Endothelial cell of umbilical vein (primary cell): Measurements from ENCODE around the gene TBC1D14. TPM values are rescaled to one million over a fixed set of nuclear protein-coding genes. Genes with fewer than 3 reads are reported as not detected.

ENCODE experiments used
- BruUV-seq: library from RNA; stranded (reverse); fragments of 400-500 nt; replicated peaks from 2 replicates; lab custom pipeline; 2021; lab: Mats Ljungman, UMichigan
- CTCF ChIA-PET: fragments of 300-600, 350-600 bp; sonication (Branson Sonifier 250); formaldehyde crosslinking; loops from one replicate; lab custom pipeline; 2021; ENCODE audit warnings: antibody characterized with exemption, inconsistent platforms; lab: Charles Lee
- POLR2A ChIA-PET: fragments of 300-600, 350-600 bp; sonication (Branson Sonifier 250); formaldehyde crosslinking; loops from one replicate; lab custom pipeline; 2021; ENCODE audit warnings: antibody characterized with exemption, inconsistent platforms; lab: Charles Lee
- DNase-seq: peaks from one replicate; pipeline ENCODE4 v3.0.0-alpha.2; 2011; ENCODE audit warnings: low read depth, low spot score
- FAIRE-seq: peaks from 2 replicates; lab custom pipeline; 2011; peaks lifted over from hg19 to GRCh38; lab: Jason Lieb, UNC
- H2AFZ ChIP-seq: 2 replicates; pipeline ENCODE4 v1.6.0; 2012; ENCODE audit warnings: low read depth, low read length, control low read depth, inconsistent platforms
- H3K27ac ChIP-seq: 2 replicates; pipeline ENCODE4 v1.5.1; 2011; ENCODE audit warnings: low read depth, mild to moderate bottlenecking, control low read depth, low read length, moderate library complexity; ENCODE audit not compliant: insufficient read depth
- H3K27me3 ChIP-seq, 2 experiments: 2 replicates each; pipeline versions ENCODE4 v1.6.0 to v1.6.1; 2011; ENCODE audit warnings: low read length in 2 of 2, mixed read lengths in 1 of 2; ENCODE audit not compliant: control insufficient read depth in 2 of 2, insufficient read depth in 2 of 2
- H3K36me3 ChIP-seq, 2 experiments: 2 replicates in 1 of 2; 3 replicates in 1 of 2; pipeline ENCODE4 v1.5.1; 2011; ENCODE audit warnings: low read length in 2 of 2, mild to moderate bottlenecking in 1 of 2, moderate library complexity in 1 of 2; ENCODE audit not compliant: control insufficient read depth in 2 of 2, insufficient read depth in 2 of 2; ENCODE audit errors: extremely low read depth in 1 of 2
- H3K4me1 ChIP-seq: 3 replicates; pipeline ENCODE4 v1.5.1; 2011; ENCODE audit warnings: mild to moderate bottlenecking, low read length; ENCODE audit not compliant: control insufficient read depth, insufficient read depth; ENCODE audit errors: extremely low read depth
- H3K4me2 ChIP-seq: 2 replicates; pipeline ENCODE4 v1.6.1; 2011; ENCODE audit warnings: low read length, control low read depth, mixed read lengths; ENCODE audit not compliant: insufficient read depth
- H3K4me3 ChIP-seq, 3 experiments: fragments of 200-600 bp in 1 of 3; sonication (generic), shearing (Covaris generic) in 1 of 3; replicated peaks in 1 of 3; 2 replicates each; pipeline ENCODE4 v1.5.1; 2011 to 2016; ENCODE audit warnings: control low read depth in 3 of 3, low read length in 3 of 3, mild to moderate bottlenecking in 2 of 3, inconsistent platforms in 1 of 3, low read depth in 1 of 3, moderate library complexity in 1 of 3; ENCODE audit not compliant: insufficient read depth in 1 of 3
- H3K79me2 ChIP-seq: 2 replicates; pipeline ENCODE4 v1.6.0; 2012; ENCODE audit warnings: low read length, inconsistent platforms; ENCODE audit not compliant: control insufficient read depth, insufficient read depth
- H3K9ac ChIP-seq: replicated peaks from 2 replicates; pipeline ENCODE3; 2011; ENCODE audit warnings: low read length, control low read depth; ENCODE audit not compliant: insufficient read depth; ENCODE audit errors: extremely low read depth
- H3K9me1 ChIP-seq: replicated peaks from 3 replicates; pipeline ENCODE4 v1.6.0; 2011; ENCODE audit warnings: mild to moderate bottlenecking, low read length; ENCODE audit not compliant: control insufficient read depth, insufficient read depth; ENCODE audit errors: extremely low read depth
- H3K9me3 ChIP-seq: replicated peaks from 2 replicates; pipeline ENCODE4 v1.5.1; 2012; ENCODE audit warnings: low read length, inconsistent platforms; ENCODE audit not compliant: control insufficient read depth, insufficient read depth
- H4K20me1 ChIP-seq: replicated peaks from 2 replicates; pipeline ENCODE3; 2011; ENCODE audit warnings: mild to moderate bottlenecking, low read length; ENCODE audit not compliant: control insufficient read depth, insufficient read depth; ENCODE audit errors: extremely low read depth
- EZH2 ChIP-seq: IDR thresholded peaks from 2 replicates; pipeline ENCODE4 v1.6.1; 2012; ENCODE audit warnings: borderline replicate concordance, low read depth, mild to moderate bottlenecking, moderate library complexity, low read length, inconsistent platforms; ENCODE audit not compliant: severe bottlenecking
- FOS ChIP-seq: IDR thresholded peaks from 2 replicates; pipeline ENCODE4 v1.6.1; 2011; ENCODE audit warnings: mild to moderate bottlenecking, low read length, moderate library complexity, borderline replicate concordance; ENCODE audit not compliant: insufficient read depth
- GATA2 ChIP-seq: IDR thresholded peaks from 2 replicates; pipeline ENCODE4 v1.7.0; 2011; ENCODE audit warnings: low read depth, mild to moderate bottlenecking, moderate library complexity, mixed read lengths, low read length; ENCODE audit not compliant: insufficient read length, insufficient read depth
- JUN ChIP-seq: IDR thresholded peaks from 2 replicates; pipeline ENCODE4 v1.6.1; 2011; ENCODE audit warnings: borderline replicate concordance, low read depth; ENCODE audit not compliant: insufficient read length, insufficient read depth
- MYC ChIP-seq: IDR thresholded peaks from one replicate; pipeline ENCODE4 v1.6.1; 2011; ENCODE audit warnings: mild to moderate bottlenecking, low read depth, low read length
- POLR2A ChIP-seq: IDR thresholded peaks from 2 replicates; pipeline ENCODE4 v1.6.1; 2012; ENCODE audit warnings: low read depth, mild to moderate bottlenecking, control low read depth, low read length
- POLR2AphosphoS5 ChIP-seq: IDR thresholded peaks from 2 replicates; pipeline ENCODE4 v1.6.1; 2012; ENCODE audit warnings: low read depth, mild to moderate bottlenecking, control low read depth, low read length, moderate library complexity; ENCODE audit not compliant: insufficient read depth
- dilution Hi-C: fragments of 300-500 bp; cut with MboI; formaldehyde crosslinking; loops from one replicate; pipeline ENCODE4 v1.15.0; 2019; ENCODE audit warnings: low sequenced_read_pairs; ENCODE audit not compliant: extremely low pct_ligation_motif_present
- intact Hi-C: fragments of 100-400 bp; cut with micrococcal nuclease; formaldehyde crosslinking; loops from one replicate; pipeline ENCODE4 v1.10.0; 2022
- polyA plus RNA-seq, 4 experiments: library from polyadenylated mRNA; depleted of rRNA in 3 of 4; stranded (reverse) in 3 of 4; unstranded in 1 of 4; fragments of >200 nt; gene quantifications; 2 replicates each; pipeline versions ENCODE4 v1.2.1 to v1.2.3, GENCODE V29; 2011 to 2012; ENCODE audit warnings: missing spikeins in 1 of 4
- total RNA-seq: library from RNA; stranded (reverse); gene quantifications from 2 replicates; pipeline ENCODE4 v1.2.3, GENCODE V29; 2021
- TF ChIP-seq, protein P1 (sequence below): IDR thresholded peaks from 2 replicates; pipeline ENCODE4 v1.6.1; 2011; ENCODE audit not compliant: insufficient read depth, insufficient read length
- TF ChIP-seq, protein P2 (sequence below), 2 donors: IDR thresholded peaks; 1 replicate in 1 of 2; 2 replicates in 1 of 2; pipeline ENCODE4 v1.5.1; 2011; ENCODE audit warnings: low read length in 2 of 2, mild to moderate bottlenecking in 2 of 2, moderate library complexity in 2 of 2, control low read depth in 1 of 2, inconsistent platforms in 1 of 2, low read depth in 1 of 2; ENCODE audit not compliant: insufficient read depth in 1 of 2; ENCODE audit errors: extremely low read depth in 1 of 2

TBC1D14 gene
- total and polyA plus RNA-seq, 2 donors (not counting 3 experiments of a cell fraction or from before 2014, with no cell fraction given): 23.7 to 24.8 TPM

GRCh38 chr4:7052313-7052712 lies 142.7 kb downstream of the TBC1D14 start:
- POLR2A ChIA-PET: no interaction called here

DNA sequence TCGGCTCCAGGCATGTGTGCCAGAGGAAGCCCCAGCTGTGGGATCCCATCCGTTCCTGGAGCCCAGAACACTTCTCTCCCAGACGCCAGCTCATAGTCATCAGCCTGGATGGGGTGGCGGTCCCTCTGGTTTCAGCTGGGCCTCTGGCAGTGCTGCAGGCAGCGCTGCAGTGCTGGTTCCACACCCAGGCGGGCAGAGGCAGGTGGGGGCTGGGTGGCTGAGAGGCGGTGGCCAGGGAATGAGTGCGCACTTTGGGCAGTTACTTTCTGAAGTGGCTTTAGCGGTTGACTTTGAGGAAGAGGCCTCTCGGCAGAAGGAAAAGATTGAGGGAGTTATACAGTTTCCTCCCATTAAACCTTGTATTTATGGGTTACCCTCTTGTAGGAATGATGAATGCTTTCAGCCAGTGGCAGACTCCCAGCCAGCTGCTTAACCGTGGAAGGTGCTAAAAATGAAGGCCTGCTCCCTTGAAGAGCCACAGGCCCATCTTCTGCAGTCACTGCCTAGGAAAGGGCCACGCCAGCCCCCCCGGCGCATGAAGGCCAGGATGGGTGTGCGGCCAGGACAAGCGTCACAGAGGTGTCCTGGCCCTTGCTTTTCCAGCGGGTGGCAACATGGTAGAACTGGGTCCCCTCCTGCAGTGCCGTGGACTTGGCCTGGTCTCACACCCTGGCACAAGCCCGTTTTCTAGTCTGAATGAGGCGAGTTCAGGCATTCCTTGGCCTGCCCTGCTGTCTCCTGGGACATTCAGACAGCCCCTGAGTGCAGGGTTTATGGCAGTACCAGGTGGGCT lies 143.5 kb downstream of the TBC1D14 start:
- no peak for DNase-seq
- no peak for TF ChIP-seq POLR2A
- no peak for TF ChIP-seq GATA2
- TF ChIP-seq, protein P1, sequence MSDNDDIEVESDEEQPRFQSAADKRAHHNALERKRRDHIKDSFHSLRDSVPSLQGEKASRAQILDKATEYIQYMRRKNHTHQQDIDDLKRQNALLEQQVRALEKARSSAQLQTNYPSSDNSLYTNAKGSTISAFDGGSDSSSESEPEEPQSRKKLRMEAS: no peak
- no peak for TF ChIP-seq FOS
- TF ChIP-seq MYC: no peak
- no peak for TF ChIP-seq EZH2
- TF ChIP-seq POLR2AphosphoS5: no peak
- TF ChIP-seq JUN: no peak
- TF ChIP-seq, protein P2, sequence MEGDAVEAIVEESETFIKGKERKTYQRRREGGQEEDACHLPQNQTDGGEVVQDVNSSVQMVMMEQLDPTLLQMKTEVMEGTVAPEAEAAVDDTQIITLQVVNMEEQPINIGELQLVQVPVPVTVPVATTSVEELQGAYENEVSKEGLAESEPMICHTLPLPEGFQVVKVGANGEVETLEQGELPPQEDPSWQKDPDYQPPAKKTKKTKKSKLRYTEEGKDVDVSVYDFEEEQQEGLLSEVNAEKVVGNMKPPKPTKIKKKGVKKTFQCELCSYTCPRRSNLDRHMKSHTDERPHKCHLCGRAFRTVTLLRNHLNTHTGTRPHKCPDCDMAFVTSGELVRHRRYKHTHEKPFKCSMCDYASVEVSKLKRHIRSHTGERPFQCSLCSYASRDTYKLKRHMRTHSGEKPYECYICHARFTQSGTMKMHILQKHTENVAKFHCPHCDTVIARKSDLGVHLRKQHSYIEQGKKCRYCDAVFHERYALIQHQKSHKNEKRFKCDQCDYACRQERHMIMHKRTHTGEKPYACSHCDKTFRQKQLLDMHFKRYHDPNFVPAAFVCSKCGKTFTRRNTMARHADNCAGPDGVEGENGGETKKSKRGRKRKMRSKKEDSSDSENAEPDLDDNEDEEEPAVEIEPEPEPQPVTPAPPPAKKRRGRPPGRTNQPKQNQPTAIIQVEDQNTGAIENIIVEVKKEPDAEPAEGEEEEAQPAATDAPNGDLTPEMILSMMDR (IDR thresholded peaks at IDR 0.05; ENCODE audit: extremely low read depth in 1 of 2, insufficient read depth in 1 of 2, low read depth in 1 of 2, low read length in 2 of 2): no peak
- H2AFZ ChIP-seq: no peak overlapping the region
- no peak overlapping the region for H3K27ac ChIP-seq
- H4K20me1 ChIP-seq: no peaks in the 10 kb centered on the region
- no peaks in the 10 kb centered on the region for H3K27me3 ChIP-seq
- dilution Hi-C loops: no loop called here
- no peak overlapping the region for H3K4me3 ChIP-seq
- H3K9ac ChIP-seq: no peak overlapping the region
- CTCF ChIA-PET: interaction anchor here (1.2 to 1.7 kb wide), 2 partner anchors 10 to 15 kb away, joined by 4 to 5 read pairs; partner anchors contain the start of genes GRPEL1 and TADA2B
- POLR2A ChIA-PET: no interaction called here
- H3K4me2 ChIP-seq: no peak overlapping the region
- FAIRE-seq: no peak
- H3K4me1 ChIP-seq: peaks cover 13% of the 10 kb centered on the region
- peaks cover 2 to 6% of the 10 kb centered on the region in 2 experiments for H3K36me3 ChIP-seq
- no TSS peak for BruUV-seq
- no peaks in the 10 kb centered on the region for H3K9me3 ChIP-seq
- peaks cover 20% of the 10 kb centered on the region for H3K79me2 ChIP-seq
- H3K9me1 ChIP-seq: no peaks in the 10 kb centered on the region
- intact Hi-C loops: no loop called here

More at GRCh38 chr4:7052313-7052712, 142.7 kb downstream of the TBC1D14 start:
- CTCF ChIA-PET: interaction anchor here (1.2 to 1.7 kb wide), 2 partner anchors 9 to 16 kb away, joined by 4 to 5 read pairs; partner anchors contain the start of genes GRPEL1 and TADA2B
- Histone ChIP-seq H3K4me2 (no peak overlapping the region), H4K20me1 (no peaks in the 10 kb centered on the region), H3K36me3 (peaks cover 2 to 6% of the 10 kb centered on the region in 2 experiments), H3K9me3 (no peaks in the 10 kb centered on the region), H3K27ac (no peak overlapping the region), H3K4me1 (peaks cover 13% of the 10 kb centered on the region), H3K9me1 (no peaks in the 10 kb centered on the region), H3K9ac (no peak overlapping the region), H3K79me2 (peaks cover 24% of the 10 kb centered on the region), H2AFZ (no peak overlapping the region), H3K27me3 (no peaks in the 10 kb centered on the region), H3K4me3 (no peak overlapping the region)
- no TSS peak for BruUV-seq
- no peak for DNase-seq
- TF ChIP-seq FOS (no peak), GATA2 (no peak), MYC (no peak), POLR2AphosphoS5 (no peak), JUN (no peak), EZH2 (no peak), POLR2A (no peak)
- TF ChIP-seq, protein P1: no peak
- no peak for FAIRE-seq
- dilution Hi-C loops: no loop called here
- intact Hi-C loops: no loop called here
